Right cardiac atrium (tissue), 5 donors: ENCODE data around the gene ABCA13. TPM values are rescaled to one million over a fixed set of nuclear protein-coding genes. Genes with fewer than 3 reads are reported as not detected.
A peak's percentile ranks its signal among the peaks of the same experiment; 100 is the strongest.
"Not testable (repeated sequence)": the region's sequence is repeated elsewhere in the genome, so short reads cannot be mapped to it uniquely, and the experiment has no call there.

ENCODE experiments used
- ATAC-seq, 2 donors: fragments of 200-7000 bp; cut with Tn5 transposase; one replicate each; pipeline versions ENCODE4 v1.8.0 to v1.9.1; 2020; ENCODE audit warnings: moderate library complexity in 2 of 2, mild to moderate bottlenecking in 1 of 2
- DNase-seq, 3 donors: peaks; one replicate each; pipeline ENCODE4 v3.0.0-alpha.2; 2020
- H3K27ac ChIP-seq: one replicate; pipeline ENCODE4 v1.5.1; 2013; ENCODE audit warnings: mild to moderate bottlenecking, low read length, control low read depth, moderate library complexity
- H3K27me3 ChIP-seq: one replicate; pipeline ENCODE4 v1.6.1; 2013; ENCODE audit not compliant: control insufficient read depth, insufficient read depth
- H3K4me1 ChIP-seq: one replicate; pipeline ENCODE4 v1.6.1; 2013; ENCODE audit warnings: low read length; ENCODE audit not compliant: control insufficient read depth, insufficient read depth
- H3K4me3 ChIP-seq: one replicate; pipeline ENCODE4 v1.5.1; 2013; ENCODE audit warnings: low read length, control low read depth
- H3K9me3 ChIP-seq: one replicate; pipeline ENCODE4 v1.6.1; 2013; ENCODE audit warnings: low read length; ENCODE audit not compliant: control insufficient read depth
- WGBS: extraction: QIAGEN DNeasy Blood & Tissue Kit; methylation state at CpG from one replicate; pipeline ENCODE4 v1.1.7; 2013; 5-methylcytosine and 5-hydroxymethylcytosine counted together
- intact Hi-C, 4 donors: fragments of 100-400 bp; cut with DNase I; formaldehyde crosslinking; loops; one replicate each; pipeline versions ENCODE4 v1.11.0 to v1.14.0; 2022 to 2023
- polyA plus RNA-seq: library from polyadenylated mRNA; stranded (reverse); fragments of 200-250 nt; gene quantifications from one replicate; pipeline ENCODE4 v1.2.3, GENCODE V29; 2013
- total RNA-seq, 4 donors: library from RNA; stranded (reverse); fragmentation: NEBNext Ultra II Directional; extraction: Animal tissue kit (Norgen Biotek cat#: 25700); gene quantifications; one replicate each; pipeline ENCODE4 v1.2.1, GENCODE V29; 2021
- donor health status: healthy with polysubstance abuse.
- donor health status: DM: no; HTN: yes; CAD: no.
- donor health status: DM: no; HTN: no; CAD: no.
- donor health status: DM: no; HTN: yes; CAD: no; lungs with severe emphysema.
- donor health status: DM: yes; HTN: yes; CAD: no.

The ABCA13 gene
- total and polyA plus RNA-seq, 5 donors: not detected

DNA sequence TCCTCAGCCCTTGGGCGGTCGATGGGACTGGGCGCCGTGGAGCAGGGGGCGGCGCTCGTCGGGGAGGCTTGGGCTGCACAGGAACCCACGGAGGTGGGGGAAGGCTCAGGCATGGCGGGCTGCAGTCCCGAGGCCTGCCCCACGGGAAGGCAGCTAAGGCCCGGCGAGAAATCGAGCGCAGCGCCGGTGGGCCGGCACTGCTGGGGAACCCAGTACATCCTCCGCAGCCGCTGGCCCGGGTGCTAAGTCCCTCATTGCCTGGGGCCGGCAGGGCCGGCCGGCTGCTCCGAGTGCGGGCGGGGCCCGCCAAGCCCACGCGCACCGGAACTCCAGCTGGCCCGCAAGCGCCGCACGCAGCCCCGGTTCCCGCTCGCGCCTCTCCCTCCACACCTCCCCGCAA lies 31.7 kb downstream of the ABCA13 start:
- intact Hi-C loops, H3K27ac ChIP-seq, ATAC-seq, H3K9me3 ChIP-seq, H3K4me1 ChIP-seq, H3K27me3 ChIP-seq, H3K4me3 ChIP-seq: not testable (repeated sequence)
- WGBS: 93% methylated on average over 41 of the region's 41 CpGs
- DNase-seq: peak in 1 of 3 donors; percentile 50

DNA sequence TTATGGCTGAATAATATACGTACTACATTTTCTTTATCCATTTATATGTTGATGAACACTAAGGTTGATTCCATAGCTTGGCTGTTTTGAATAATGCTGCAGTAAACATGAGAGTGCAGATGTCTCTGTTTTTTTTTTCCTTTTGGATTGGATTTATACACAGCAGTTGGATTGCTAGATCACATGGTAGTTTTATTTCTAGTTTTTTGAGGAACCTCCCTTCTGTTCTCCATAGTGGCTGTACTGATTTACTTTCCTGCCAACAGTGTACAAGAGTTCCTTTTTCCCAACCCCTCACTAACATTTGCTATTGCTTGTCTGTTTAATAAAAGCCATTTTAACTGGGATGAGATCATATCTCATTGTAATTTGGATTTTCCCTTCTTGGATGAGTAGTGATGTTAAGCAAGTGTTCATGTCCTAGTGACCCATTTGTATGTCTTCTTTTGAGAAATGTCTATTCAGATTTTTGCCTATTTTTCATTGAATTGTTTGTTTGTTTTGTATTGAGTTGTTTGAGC lies 36.0 kb downstream of the ABCA13 start:
- H3K27me3 ChIP-seq: no peaks in the 10 kb centered on the region
- WGBS: 81% methylated on average over 1 of the region's 1 CpG
- no peak for DNase-seq
- no peak for ATAC-seq
- no peaks in the 10 kb centered on the region for H3K4me1 ChIP-seq
- H3K4me3 ChIP-seq: no peak overlapping the region
- intact Hi-C loops: no loop called here
- no peaks in the 10 kb centered on the region for H3K9me3 ChIP-seq
- no peak overlapping the region for H3K27ac ChIP-seq

DNA sequence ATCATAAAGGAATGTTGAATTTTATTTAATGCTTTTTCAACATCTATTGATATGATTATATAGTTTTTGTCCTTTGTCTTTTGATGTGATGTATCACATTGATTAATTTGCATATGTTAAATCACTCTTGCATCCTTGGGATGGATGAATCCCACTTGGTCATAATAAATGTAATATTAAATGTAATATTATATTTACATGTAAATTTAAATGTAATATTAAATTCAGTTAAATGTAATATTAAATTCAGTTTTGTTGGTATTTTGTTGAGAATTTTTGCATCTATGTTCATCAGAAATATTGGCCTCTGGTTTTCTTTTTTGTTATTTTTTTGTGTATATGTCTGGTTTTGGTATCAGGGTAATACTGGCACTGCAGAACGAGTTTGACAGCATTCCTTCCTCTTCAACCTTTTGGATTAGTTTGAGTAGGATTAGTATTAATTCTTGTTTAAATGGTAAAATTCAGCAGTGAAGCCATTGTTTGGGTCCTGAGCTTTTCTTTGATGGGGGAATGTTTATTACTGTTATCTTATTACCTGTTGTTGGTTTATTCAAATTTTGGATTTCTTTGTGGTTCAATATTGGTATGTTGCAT lies 37.8 kb downstream of the ABCA13 start:
- no peak overlapping the region for H3K4me3 ChIP-seq
- H3K9me3 ChIP-seq: no peaks in the 10 kb centered on the region
- no peak for ATAC-seq
- H3K27me3 ChIP-seq: no peaks in the 10 kb centered on the region
- no peak for DNase-seq
- no peak overlapping the region for H3K27ac ChIP-seq
- no peaks in the 10 kb centered on the region for H3K4me1 ChIP-seq
- WGBS: 68% methylated on average over 1 of the region's 1 CpG
- intact Hi-C loops: no loop called here

DNA sequence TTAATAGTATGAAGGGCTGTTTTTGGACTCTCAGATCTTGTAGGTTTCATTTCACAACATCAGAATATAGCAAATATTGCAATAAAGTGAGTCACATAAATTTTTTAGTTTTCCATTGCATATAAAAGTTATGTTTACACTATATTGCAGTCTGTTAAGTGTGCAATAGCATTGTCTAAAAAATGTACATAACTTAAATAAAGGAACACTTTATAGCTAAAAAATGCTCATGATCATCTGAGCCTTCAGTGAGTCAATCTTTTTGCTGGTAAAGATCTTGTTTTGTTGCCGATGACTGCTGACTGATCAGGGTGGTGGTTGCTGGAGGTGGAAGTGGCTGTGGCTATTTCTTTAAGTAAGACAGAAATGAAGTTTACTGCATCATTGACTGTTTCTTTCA lies 42.0 kb downstream of the ABCA13 start:
- H3K9me3 ChIP-seq: no peaks in the 10 kb centered on the region
- H3K27me3 ChIP-seq: no peaks in the 10 kb centered on the region
- H3K27ac ChIP-seq: no peak overlapping the region
- no peaks in the 10 kb centered on the region for H3K4me1 ChIP-seq
- H3K4me3 ChIP-seq: no peak overlapping the region
- no peak for DNase-seq
- 95% methylated on average over 1 of the region's 1 CpG for WGBS
- intact Hi-C loops: no loop called here
- ATAC-seq: no peak

DNA sequence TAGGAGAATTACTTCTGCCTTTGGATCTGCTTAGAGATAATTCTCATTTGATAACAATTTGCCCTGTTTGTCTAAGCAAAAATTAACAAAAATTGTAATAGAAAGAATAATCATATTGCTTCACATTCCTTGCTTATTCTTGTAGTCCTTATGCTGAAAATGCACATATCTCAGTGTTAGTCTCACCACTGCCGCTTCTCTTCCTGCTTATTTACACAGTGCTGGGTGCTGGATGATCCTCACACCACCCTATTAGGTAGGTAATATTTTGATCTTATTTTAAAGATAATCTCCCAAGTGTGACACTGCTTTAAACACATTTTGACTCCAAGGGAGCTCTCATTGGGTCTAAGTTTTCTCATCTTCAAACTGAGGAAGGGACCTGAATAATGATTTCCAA lies 46.0 kb downstream of the ABCA13 start:
- H3K9me3 ChIP-seq: no peaks in the 10 kb centered on the region
- no peaks in the 10 kb centered on the region for H3K4me1 ChIP-seq
- DNase-seq (no peak), ATAC-seq (no peak)
- no peak overlapping the region for H3K4me3 ChIP-seq
- WGBS: 98% methylated on average over 1 of the region's 1 CpG
- no peaks in the 10 kb centered on the region for H3K27me3 ChIP-seq
- H3K27ac ChIP-seq: no peak overlapping the region
- intact Hi-C loops: no loop called here

DNA sequence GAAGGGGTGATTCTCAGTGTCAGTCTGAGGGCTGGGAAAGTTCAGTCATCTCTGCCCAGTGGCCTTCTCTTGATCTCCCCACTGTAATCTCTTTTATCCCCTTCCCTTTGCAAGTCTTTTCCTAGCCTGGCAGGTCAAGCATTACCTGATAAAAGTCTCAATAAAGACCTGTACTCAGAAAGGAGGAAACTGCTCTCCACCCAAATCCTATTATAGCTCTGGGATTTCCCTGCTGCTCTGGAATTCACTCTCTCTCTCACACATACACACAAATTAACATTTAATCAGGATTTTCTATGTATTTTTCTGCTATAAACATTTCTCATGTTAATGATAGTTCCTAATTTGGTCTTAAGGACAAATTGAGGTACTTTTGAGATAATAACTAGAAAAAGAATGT lies 46.5 kb downstream of the ABCA13 start:
- Histone ChIP-seq H3K27me3 (no peaks in the 10 kb centered on the region), H3K9me3 (no peaks in the 10 kb centered on the region), H3K27ac (no peak overlapping the region), H3K4me1 (no peaks in the 10 kb centered on the region), H3K4me3 (no peak overlapping the region)
- no peak for ATAC-seq
- no peak for DNase-seq
- intact Hi-C loops: no loop called here

DNA sequence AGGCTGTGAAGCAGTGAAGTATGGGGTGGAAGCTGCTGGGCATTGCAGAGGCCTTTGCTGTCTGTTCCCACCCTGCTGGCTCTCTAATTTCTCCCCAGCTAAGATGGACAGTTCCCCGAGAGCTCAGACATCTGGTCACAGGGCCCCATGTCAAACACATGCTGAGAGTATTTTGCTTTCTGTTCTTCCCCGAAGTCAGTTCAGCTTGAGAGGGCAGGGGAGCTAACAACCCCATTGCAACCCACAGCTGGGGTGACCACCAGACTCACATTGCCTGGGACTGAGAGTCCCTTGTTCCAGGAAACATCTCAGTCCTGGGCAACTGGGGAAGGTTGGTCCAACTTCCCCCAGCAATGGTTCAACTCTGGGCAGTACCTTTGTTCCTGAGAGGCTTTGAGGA lies 52.8 kb downstream of the ABCA13 start:
- H3K27ac ChIP-seq: no peak overlapping the region
- H3K4me3 ChIP-seq: no peak overlapping the region
- DNase-seq (no peak), ATAC-seq (no peak)
- intact Hi-C loops: no loop called here
- no peaks in the 10 kb centered on the region for H3K27me3 ChIP-seq
- no peaks in the 10 kb centered on the region for H3K9me3 ChIP-seq
- H3K4me1 ChIP-seq: no peaks in the 10 kb centered on the region
- WGBS: 62% methylated on average over 2 of the region's 2 CpGs

DNA sequence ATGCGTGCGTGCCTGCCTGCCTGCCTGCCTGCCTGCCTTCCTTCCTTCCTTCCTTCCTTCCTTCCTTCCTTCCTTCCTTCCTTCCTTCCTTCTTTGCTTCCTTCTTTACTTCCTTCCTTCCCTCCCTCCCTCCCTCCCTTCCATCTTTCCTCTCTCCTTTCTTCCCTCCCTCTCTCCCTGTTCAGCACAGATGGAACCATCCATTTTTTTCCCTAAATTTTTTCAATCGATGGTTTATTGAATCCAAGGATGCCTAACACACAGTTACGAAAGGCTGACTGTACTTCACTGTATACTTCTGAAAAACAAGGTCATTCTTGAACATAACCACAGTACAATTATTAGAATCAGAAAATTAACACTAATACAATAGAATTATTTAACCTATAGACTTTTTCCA lies 53.8 kb downstream of the ABCA13 start:
- 89% methylated on average over 4 of the region's 4 CpGs for WGBS
- no peaks in the 10 kb centered on the region for H3K4me1 ChIP-seq
- intact Hi-C loops: no loop called here
- no peaks in the 10 kb centered on the region for H3K9me3 ChIP-seq
- H3K27me3 ChIP-seq: no peaks in the 10 kb centered on the region
- ATAC-seq (no peak), DNase-seq (no peak)
- H3K4me3 ChIP-seq: no peak overlapping the region
- no peak overlapping the region for H3K27ac ChIP-seq

DNA sequence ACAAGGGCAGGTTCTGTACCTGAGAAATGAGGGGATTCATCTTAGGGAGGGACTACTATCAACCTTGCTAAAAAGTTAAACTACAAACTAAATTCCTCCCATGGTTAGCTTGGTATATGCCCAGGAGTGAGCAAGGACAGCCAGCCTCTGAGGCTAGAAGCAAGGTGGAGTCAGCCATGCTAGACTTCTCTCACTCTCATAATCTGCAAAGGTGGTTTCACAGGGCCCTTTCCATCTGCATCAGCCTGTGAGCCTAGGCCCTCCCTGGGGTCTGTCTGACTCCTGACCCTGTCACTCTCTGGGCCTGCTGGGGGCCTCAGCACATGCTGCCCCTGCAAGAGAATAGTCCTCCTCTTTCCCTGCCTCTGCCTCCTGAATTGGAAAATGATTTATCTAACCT lies 66.1 kb downstream of the ABCA13 start:
- Histone ChIP-seq H3K27ac (no peak overlapping the region), H3K27me3 (no peaks in the 10 kb centered on the region), H3K9me3 (no peaks in the 10 kb centered on the region), H3K4me3 (no peak overlapping the region), H3K4me1 (no peaks in the 10 kb centered on the region)
- ATAC-seq (no peak), DNase-seq (no peak)
- intact Hi-C loops: no loop called here

DNA sequence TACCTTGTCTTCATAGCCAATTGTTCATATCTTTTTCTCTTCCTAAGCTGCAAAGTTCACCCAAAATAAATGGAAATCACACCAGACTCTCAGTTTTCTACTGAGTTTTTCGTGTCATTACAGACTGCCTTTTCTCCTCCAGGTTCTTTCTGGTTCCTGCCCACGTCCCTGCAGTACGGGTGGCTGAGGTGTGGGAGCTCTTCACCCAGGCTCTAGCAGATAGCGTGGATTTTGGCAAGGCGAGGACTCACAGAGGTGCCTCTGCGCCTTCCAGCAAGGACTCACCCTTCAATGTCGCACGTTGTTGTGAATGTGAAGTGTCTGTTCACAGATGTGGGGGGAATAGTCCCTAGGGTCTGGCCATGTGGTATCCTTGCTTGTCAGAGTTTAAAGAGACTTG lies 71.6 kb downstream of the ABCA13 start:
- ATAC-seq (no peak), DNase-seq (no peak)
- Histone ChIP-seq H3K27me3 (no peaks in the 10 kb centered on the region), H3K4me1 (no peaks in the 10 kb centered on the region), H3K9me3 (no peaks in the 10 kb centered on the region), H3K27ac (no peak overlapping the region), H3K4me3 (no peak overlapping the region)
- intact Hi-C loops: no loop called here
- WGBS: 72% methylated on average over 8 of the region's 8 CpGs

DNA sequence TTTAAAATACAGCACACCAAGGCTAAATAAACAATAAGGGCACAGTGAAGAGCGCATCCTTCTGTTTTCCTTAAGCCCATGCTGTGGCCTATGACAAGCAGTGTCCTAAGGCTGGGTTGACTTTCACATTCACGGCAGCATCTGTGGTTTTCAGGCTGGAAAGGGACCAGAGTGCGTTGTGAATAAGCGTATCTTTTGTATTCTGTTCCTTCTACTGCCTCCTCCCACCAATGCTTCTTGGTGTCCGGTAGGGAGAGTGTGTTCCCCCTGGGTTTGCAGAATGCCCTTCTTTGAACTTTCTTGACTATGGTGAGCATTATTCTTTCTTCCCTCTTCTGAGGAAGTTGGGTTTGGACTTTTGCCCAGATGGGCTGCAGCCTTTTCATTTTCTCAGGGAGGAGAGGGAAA lies 73.6 kb downstream of the ABCA13 start:
- intact Hi-C loops: no loop called here
- H3K4me1 ChIP-seq: no peaks in the 10 kb centered on the region
- no peaks in the 10 kb centered on the region for H3K27me3 ChIP-seq
- H3K27ac ChIP-seq: no peak overlapping the region
- WGBS: 33% methylated on average over 5 of the region's 5 CpGs
- DNase-seq: no peak
- peak in 1 of 2 donors; percentile 59 for ATAC-seq
- H3K9me3 ChIP-seq: no peaks in the 10 kb centered on the region
- H3K4me3 ChIP-seq: no peak overlapping the region
